ENCODE data around the gene SOX8.

The SOX8 gene

DNA sequence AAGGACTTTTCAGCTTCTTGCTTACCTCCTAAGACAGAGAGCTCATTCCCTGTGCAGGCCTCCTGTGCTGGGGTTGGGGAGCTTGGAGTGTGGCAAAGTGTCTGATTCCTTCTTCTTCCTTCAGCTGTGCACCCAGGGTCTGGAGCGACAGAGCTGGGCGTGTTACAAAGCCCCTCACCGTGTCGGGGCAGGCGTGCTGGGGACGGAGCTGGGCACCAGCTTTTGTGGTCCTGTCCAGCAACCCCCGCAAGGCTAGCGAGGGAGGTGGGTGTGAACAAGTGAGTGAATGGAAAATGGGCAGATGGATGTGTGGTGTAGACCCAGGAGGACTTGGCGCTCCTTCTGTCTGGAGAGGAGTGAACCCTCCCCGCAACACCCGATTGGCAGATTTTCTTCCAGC, 23.7 kb downstream of the SOX8 start:
- Histone ChIP-seq H3K9me2 (ENCODE audit: low read depth, low read length) (no peaks in the 10 kb centered on the region), H4K20me1 (ENCODE audit: insufficient read depth, low read length) (no peaks in the 10 kb centered on the region), H2AFZ (ENCODE audit: low read length) (no peak overlapping the region), H3K4me3 (ENCODE audit: low read depth, low read length, poor library complexity, severe bottlenecking) (no peak overlapping the region), H3K79me2 (ENCODE audit: insufficient read depth, low read length) (no peaks in the 10 kb centered on the region), H3K36me3 (ENCODE audit: insufficient read depth, low read length) (no peaks in the 10 kb centered on the region), H3K9ac (ENCODE audit: low read length) (no peak overlapping the region), H3K4me1 (ENCODE audit: insufficient read depth, low read length, severe bottlenecking) (no peaks in the 10 kb centered on the region), H3K27me3 (ENCODE audit: insufficient read depth, low read length) (peaks cover 5% of the 10 kb centered on the region; the same call in 1 of the 2 replicates), H3K9me3 (ENCODE audit: low read length) (no peaks in the 10 kb centered on the region), H3F3A (ENCODE audit: insufficient read depth, low read length) (no peaks in the 10 kb centered on the region), H3K4me2 (ENCODE audit: low read length) (no peak overlapping the region), H3K27ac (ENCODE audit: low read depth, low read length, poor library complexity, severe bottlenecking) (no peak overlapping the region)
- TF ChIP-seq, protein P1, sequence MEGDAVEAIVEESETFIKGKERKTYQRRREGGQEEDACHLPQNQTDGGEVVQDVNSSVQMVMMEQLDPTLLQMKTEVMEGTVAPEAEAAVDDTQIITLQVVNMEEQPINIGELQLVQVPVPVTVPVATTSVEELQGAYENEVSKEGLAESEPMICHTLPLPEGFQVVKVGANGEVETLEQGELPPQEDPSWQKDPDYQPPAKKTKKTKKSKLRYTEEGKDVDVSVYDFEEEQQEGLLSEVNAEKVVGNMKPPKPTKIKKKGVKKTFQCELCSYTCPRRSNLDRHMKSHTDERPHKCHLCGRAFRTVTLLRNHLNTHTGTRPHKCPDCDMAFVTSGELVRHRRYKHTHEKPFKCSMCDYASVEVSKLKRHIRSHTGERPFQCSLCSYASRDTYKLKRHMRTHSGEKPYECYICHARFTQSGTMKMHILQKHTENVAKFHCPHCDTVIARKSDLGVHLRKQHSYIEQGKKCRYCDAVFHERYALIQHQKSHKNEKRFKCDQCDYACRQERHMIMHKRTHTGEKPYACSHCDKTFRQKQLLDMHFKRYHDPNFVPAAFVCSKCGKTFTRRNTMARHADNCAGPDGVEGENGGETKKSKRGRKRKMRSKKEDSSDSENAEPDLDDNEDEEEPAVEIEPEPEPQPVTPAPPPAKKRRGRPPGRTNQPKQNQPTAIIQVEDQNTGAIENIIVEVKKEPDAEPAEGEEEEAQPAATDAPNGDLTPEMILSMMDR (IDR thresholded peaks at IDR 0.05; ENCODE audit: low read length), result no peak
- no peak for TF ChIP-seq EZH2 (IDR thresholded peaks at IDR 0.05; ENCODE audit: borderline replicate concordance, low read length)

DNA sequence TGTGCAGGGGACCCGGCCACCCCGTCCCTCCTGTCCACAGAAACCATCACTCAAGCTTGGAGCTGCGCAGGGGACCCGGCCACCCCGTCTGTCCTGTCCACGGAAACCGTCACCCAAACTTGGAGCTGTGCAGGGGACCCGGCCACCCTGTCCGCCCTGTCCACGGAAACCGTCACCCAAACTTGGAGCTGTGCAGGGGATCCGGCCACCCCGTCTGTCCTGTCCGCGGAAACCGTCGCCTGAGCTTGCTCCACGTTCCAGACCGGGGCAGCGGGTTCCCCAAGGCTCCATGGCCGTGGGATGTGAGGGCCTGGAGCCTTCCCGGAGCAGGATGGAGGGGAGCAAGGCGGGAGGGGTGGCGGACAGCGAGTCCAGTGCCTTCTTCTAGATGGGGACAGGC, 25.2 kb downstream of the SOX8 start:
- Histone ChIP-seq H3K9ac (ENCODE audit: low read length) (no peak overlapping the region), H3F3A (ENCODE audit: insufficient read depth, low read length) (no peaks in the 10 kb centered on the region), H3K9me2 (ENCODE audit: low read depth, low read length) (no peaks in the 10 kb centered on the region), H3K9me3 (ENCODE audit: low read length) (no peaks in the 10 kb centered on the region), H3K4me1 (ENCODE audit: insufficient read depth, low read length, severe bottlenecking) (no peaks in the 10 kb centered on the region), H4K20me1 (ENCODE audit: insufficient read depth, low read length) (no peaks in the 10 kb centered on the region), H3K36me3 (ENCODE audit: insufficient read depth, low read length) (no peaks in the 10 kb centered on the region), H2AFZ (ENCODE audit: low read length) (no peak overlapping the region), H3K4me3 (ENCODE audit: low read depth, low read length, poor library complexity, severe bottlenecking) (no peak overlapping the region), H3K79me2 (ENCODE audit: insufficient read depth, low read length) (no peaks in the 10 kb centered on the region), H3K27me3 (ENCODE audit: insufficient read depth, low read length) (peaks cover 5% of the 10 kb centered on the region; the same call in 1 of the 2 replicates), H3K4me2 (ENCODE audit: low read length) (no peak overlapping the region), H3K27ac (ENCODE audit: low read depth, low read length, poor library complexity, severe bottlenecking) (no peak overlapping the region)
- TF ChIP-seq EZH2 (IDR thresholded peaks at IDR 0.05; ENCODE audit: borderline replicate concordance, low read length), result no peak
- TF ChIP-seq, protein P1 (IDR thresholded peaks at IDR 0.05; ENCODE audit: low read length), result no peak

DNA sequence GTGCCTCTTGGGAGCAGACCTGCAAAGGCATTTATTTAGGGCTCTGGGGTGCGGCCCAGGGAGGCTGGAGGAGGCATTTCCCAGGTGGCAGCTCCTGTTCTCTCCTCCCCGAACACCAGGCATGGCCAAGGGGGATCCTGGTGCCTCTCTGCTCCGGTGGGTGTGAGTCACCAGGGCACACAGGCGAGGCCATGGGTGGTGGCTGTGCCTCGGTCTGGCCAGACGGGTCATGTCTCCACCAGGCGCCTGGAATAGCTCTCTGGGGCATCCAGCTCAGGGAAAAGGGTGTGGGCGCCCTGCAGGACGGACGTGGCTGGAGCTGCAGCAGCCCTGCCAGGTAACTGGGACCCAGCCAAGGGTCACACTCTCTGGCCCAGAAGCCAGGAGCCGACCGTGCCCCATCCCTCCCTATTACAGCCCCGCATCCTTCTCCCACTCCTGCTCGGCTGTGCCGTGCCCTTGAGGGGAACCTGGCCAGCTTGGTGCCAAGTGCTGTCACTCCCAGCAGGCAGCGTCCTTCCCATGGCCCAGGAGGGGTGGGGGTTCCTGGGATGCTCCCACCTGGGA, 25.8 kb downstream of the SOX8 start:
- peaks cover 5% of the 10 kb centered on the region; the same call in 1 of the 2 replicates for H3K27me3 ChIP-seq (ENCODE audit: insufficient read depth, low read length)
- TF ChIP-seq, protein P1 (IDR thresholded peaks at IDR 0.05; ENCODE audit: low read length), result no peak
- TF ChIP-seq EZH2 (IDR thresholded peaks at IDR 0.05; ENCODE audit: borderline replicate concordance, low read length), result no peak
- no peaks in the 10 kb centered on the region for H3K9me3 ChIP-seq (ENCODE audit: low read length)
- no peaks in the 10 kb centered on the region for H3K36me3 ChIP-seq (ENCODE audit: insufficient read depth, low read length)
- H3K9ac ChIP-seq (ENCODE audit: low read length), result no peak overlapping the region
- no peaks in the 10 kb centered on the region for H3K79me2 ChIP-seq (ENCODE audit: insufficient read depth, low read length)
- no peaks in the 10 kb centered on the region for H3K4me1 ChIP-seq (ENCODE audit: insufficient read depth, low read length, severe bottlenecking)
- H3K9me2 ChIP-seq (ENCODE audit: low read depth, low read length), result no peaks in the 10 kb centered on the region
- H3K4me3 ChIP-seq (ENCODE audit: low read depth, low read length, poor library complexity, severe bottlenecking), result no peak overlapping the region
- H3K4me2 ChIP-seq (ENCODE audit: low read length), result no peak overlapping the region
- no peaks in the 10 kb centered on the region for H3F3A ChIP-seq (ENCODE audit: insufficient read depth, low read length)
- H4K20me1 ChIP-seq (ENCODE audit: insufficient read depth, low read length), result no peaks in the 10 kb centered on the region
- H2AFZ ChIP-seq (ENCODE audit: low read length), result no peak overlapping the region
- H3K27ac ChIP-seq (ENCODE audit: low read depth, low read length, poor library complexity, severe bottlenecking), result no peak overlapping the region
